Gastroesophageal sphincter (tissue), 4 donors: ENCODE measurements around the gene SMPD3. TPM values are rescaled to one million over a fixed set of nuclear protein-coding genes. Genes with fewer than 3 reads are reported as not detected.

ENCODE experiments used
- ATAC-seq: fragments of 150-250 bp; one replicate; pipeline ENCODE4 v1.9.1; 2016; ENCODE audit warnings: mild to moderate bottlenecking, moderate library complexity
- H3K27ac ChIP-seq, 4 donors: fragments of 200-600 bp; sonication (generic) in 3 of 4; 1 replicate in 3 of 4; 2 replicates in 1 of 4; pipeline ENCODE4 v1.5.1; 2016 to 2019
- H3K27me3 ChIP-seq: fragments of 200-600 bp; sonication (generic); one replicate; pipeline ENCODE4 v1.5.1; 2019
- H3K36me3 ChIP-seq, 2 donors: fragments of 200-600 bp; sonication (generic); one replicate each; pipeline ENCODE4 v1.5.1; 2019; ENCODE audit warnings: control low read depth in 1 of 2
- H3K4me1 ChIP-seq, 3 donors: fragments of 200-600 bp; sonication (generic); 1 replicate in 2 of 3; 2 replicates in 1 of 3; pipeline ENCODE4 v1.5.1; 2016 to 2019; ENCODE audit warnings: control low read depth in 2 of 3
- H3K4me3 ChIP-seq, 2 donors: fragments of 200-600 bp; sonication (generic); one replicate each; pipeline ENCODE4 v1.5.1; 2019; ENCODE audit warnings: mild to moderate bottlenecking in 1 of 2, moderate library complexity in 1 of 2
- H3K9me3 ChIP-seq, 3 donors: fragments of 200-600 bp; sonication (generic); one replicate each; pipeline ENCODE4 v1.5.1; 2017 to 2019; ENCODE audit warnings: control low read depth in 2 of 3
- EP300 ChIP-seq: sonication (generic); formaldehyde crosslinking; IDR thresholded peaks from one replicate; pipeline ENCODE4 v1.6.1; 2017; ENCODE audit warnings: antibody characterized with exemption, mild to moderate bottlenecking
- POLR2A ChIP-seq, 2 donors: fragments of 450-650 bp; IDR thresholded peaks; one replicate each; pipeline ENCODE4 v1.6.1; 2017; ENCODE audit warnings: antibody characterized with exemption in 2 of 2, mild to moderate bottlenecking in 2 of 2, moderate library complexity in 1 of 2
- POLR2AphosphoS5 ChIP-seq: sonication (generic); formaldehyde crosslinking; IDR thresholded peaks from one replicate; pipeline ENCODE4 v1.6.1; 2017; ENCODE audit warnings: antibody characterized with exemption
- WGBS, 2 donors: methylation state at CpG; one replicate each; pipeline ENCODE4 v1.1.5; 2018; ENCODE audit warnings: low coverage in 1 of 2; 5-methylcytosine and 5-hydroxymethylcytosine counted together
- total RNA-seq, 4 donors: library from RNA; depleted of rRNA; stranded (reverse); fragments of >200 nt; gene quantifications; one replicate each; pipeline ENCODE4 v1.1.0, GENCODE V29; 2016
- TF ChIP-seq, protein P1 (sequence below), 4 experiments: fragments of 200-600 bp in 2 of 4; fragments of 450-650 bp in 2 of 4; sonication (generic) in 1 of 4; IDR thresholded peaks; one replicate each; pipeline ENCODE4 v1.5.1; 2017 to 2019; ENCODE audit warnings: antibody characterized with exemption in 4 of 4, mild to moderate bottlenecking in 2 of 4, moderate library complexity in 2 of 4

The SMPD3 gene
- total RNA-seq, 4 donors from 2014 or later, result 0.08 to 0.94 (median 0.77) TPM; not detected in 1

DNA sequence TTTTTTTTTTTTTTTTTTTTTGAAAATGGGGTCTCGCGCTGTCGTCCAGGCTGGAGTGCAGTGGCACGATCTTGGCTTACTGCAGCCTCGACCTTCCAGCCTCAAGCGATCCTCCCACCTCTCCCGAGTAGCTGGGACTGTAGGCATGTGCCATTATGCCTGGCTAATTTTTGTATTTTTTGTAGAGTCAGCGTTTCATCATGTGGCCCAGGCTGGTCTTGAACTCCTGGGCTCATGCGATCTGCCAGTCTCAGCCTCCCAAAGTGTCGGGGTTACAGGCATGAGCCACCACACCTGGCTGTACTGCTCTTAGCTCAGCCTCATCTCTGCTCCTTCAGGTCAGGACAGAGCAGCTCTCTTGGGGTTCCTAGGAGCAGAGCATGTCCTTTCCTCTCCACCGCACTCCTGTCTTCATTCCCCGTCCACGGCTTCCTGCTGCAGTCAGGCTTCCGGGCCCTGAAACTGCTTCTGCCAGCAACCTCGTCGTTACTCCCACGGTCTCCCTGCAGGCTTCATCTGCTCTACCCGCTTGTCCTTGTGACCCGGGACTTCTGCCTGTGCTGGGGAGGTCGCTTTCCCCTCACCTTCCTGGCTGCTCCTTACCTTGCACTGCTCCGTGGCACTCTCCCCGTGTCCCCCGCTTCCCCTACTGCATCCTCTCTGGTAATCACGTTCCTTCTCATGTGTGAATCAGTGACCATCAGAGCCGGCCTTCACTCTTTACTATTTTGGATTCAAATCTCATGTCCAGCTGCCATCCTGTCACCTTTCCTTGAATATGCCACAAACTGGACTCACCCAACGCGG lies 99.5 kb downstream of the SMPD3 start:
- TF ChIP-seq, protein P1, sequence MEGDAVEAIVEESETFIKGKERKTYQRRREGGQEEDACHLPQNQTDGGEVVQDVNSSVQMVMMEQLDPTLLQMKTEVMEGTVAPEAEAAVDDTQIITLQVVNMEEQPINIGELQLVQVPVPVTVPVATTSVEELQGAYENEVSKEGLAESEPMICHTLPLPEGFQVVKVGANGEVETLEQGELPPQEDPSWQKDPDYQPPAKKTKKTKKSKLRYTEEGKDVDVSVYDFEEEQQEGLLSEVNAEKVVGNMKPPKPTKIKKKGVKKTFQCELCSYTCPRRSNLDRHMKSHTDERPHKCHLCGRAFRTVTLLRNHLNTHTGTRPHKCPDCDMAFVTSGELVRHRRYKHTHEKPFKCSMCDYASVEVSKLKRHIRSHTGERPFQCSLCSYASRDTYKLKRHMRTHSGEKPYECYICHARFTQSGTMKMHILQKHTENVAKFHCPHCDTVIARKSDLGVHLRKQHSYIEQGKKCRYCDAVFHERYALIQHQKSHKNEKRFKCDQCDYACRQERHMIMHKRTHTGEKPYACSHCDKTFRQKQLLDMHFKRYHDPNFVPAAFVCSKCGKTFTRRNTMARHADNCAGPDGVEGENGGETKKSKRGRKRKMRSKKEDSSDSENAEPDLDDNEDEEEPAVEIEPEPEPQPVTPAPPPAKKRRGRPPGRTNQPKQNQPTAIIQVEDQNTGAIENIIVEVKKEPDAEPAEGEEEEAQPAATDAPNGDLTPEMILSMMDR (IDR thresholded peaks at IDR 0.05), result no peak
- TF ChIP-seq POLR2AphosphoS5 (no peak), POLR2A (IDR thresholded peaks at IDR 0.05) (no peak), EP300 (no peak)
- no peak overlapping the region for H3K27ac ChIP-seq
- no peaks in the 10 kb centered on the region for H3K9me3 ChIP-seq
- no peaks in the 10 kb centered on the region for H3K4me1 ChIP-seq
- peaks cover 0 to 96% of the 10 kb centered on the region in 2 donors for H3K36me3 ChIP-seq
- WGBS, 2 donors, result 85 to 94% methylated on average over 13 to 17 of the region's 27 CpGs
- no peak for ATAC-seq
- no peak overlapping the region for H3K4me3 ChIP-seq
- no peaks in the 10 kb centered on the region for H3K27me3 ChIP-seq

DNA sequence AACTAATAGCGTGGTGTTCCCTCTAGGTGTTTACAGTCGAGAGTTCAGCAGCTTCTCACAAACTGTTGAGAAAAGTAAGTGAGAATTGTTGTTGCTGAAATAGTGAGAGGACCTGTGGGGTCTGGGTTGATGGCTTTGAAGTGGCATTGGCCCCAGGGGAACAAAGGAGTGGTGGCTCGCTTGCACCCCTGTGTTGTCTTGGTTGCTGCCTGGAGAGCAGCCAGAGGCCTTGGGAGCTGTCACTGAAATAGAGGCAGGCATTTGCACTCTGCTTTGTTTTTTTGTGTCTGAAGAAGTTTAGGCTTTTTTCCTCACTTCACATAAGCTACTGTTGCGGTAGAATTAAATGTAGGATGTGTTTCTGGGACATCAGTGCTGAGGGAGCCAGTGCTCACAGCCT lies 100.7 kb downstream of the SMPD3 start:
- WGBS, 2 donors, result 78 to 79% methylated on average over 2 to 3 of the region's 4 CpGs
- H3K36me3 ChIP-seq, result peaks cover 0 to 96% of the 10 kb centered on the region in 2 donors
- H3K27me3 ChIP-seq, result no peaks in the 10 kb centered on the region
- no peak for ATAC-seq
- TF ChIP-seq POLR2AphosphoS5 (no peak), EP300 (no peak), POLR2A (IDR thresholded peaks at IDR 0.05) (no peak)
- TF ChIP-seq, protein P1 (IDR thresholded peaks at IDR 0.05), result no peak
- H3K4me1 ChIP-seq, result no peaks in the 10 kb centered on the region
- H3K4me3 ChIP-seq, result no peak overlapping the region
- H3K9me3 ChIP-seq, result no peaks in the 10 kb centered on the region
- H3K27ac ChIP-seq, result no peak overlapping the region

DNA sequence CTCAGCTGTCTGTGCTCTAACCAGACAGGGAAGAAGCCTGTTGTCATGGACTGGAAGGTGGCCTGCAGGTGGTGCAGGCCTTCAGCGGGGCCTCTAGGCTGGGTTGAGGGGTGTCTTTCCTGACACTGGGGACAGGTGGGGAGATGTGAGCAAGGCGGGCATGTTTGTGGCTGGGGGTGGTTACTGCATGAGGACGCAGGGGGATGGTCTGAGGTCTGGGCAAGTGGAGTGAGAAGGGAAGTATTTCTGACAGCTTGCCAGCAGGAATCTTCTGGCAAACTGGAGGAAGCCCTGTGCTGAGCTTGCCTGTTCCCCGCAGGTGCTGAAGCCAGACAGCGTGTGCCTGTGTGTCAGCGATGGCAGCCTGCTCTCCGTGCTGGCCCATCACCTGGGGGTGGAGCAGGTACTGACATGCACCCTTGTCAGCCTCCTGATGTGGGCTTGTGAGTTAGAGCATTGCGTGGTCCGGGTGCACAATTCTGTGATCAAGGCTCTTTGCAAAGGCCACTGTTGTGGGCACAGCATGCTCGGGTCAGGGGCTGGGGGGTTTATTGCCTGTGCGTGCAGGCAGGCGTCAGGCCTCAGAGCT lies 101.3 kb downstream of the SMPD3 start:
- Histone ChIP-seq H3K36me3 (peaks cover 0 to 96% of the 10 kb centered on the region in 2 donors), H3K27me3 (no peaks in the 10 kb centered on the region), H3K4me3 (no peak overlapping the region), H3K9me3 (no peaks in the 10 kb centered on the region), H3K27ac (no peak overlapping the region), H3K4me1 (no peaks in the 10 kb centered on the region)
- WGBS, 2 donors, result 80 to 100% methylated on average over 1 to 4 of the region's 12 CpGs
- TF ChIP-seq, protein P1 (IDR thresholded peaks at IDR 0.05), result no peak
- no peak for TF ChIP-seq POLR2A (IDR thresholded peaks at IDR 0.05)
- TF ChIP-seq EP300, result no peak
- TF ChIP-seq POLR2AphosphoS5, result no peak
- ATAC-seq, result no peak

DNA sequence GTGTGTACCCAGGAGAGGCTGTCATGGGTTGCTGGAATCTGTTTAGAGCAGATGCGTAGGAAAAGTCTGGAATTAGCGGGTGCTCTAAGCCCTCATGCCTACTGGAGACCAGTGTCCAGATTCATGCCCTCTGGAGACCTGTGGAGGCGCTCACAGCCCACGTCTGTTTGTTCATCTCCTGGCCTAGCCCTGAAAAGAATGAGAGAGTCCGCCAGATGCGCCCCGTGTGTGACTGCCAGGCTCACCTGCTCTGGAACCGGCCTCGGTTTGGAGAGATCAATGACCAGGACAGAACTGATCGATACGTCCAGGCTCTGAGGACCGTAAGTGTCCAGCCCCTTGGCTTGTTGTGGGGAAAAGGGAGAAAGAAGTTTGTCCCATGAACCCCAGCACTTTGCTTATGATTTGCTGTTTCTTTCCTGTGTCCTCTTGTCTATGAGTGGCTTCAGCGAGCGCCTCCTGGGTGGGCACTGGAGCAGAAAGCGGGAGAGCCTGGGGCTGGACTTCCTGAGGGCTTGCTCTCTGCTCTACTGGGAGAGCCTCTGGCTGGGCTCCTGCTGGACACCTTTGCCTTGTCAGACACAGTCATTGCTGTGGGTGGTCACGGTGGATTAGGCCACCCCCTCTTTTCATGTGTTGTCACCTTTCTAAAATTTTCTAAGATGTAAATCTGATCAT lies 102.2 kb downstream of the SMPD3 start:
- Histone ChIP-seq H3K4me3 (no peak overlapping the region), H3K27ac (no peak overlapping the region), H3K9me3 (no peaks in the 10 kb centered on the region), H3K36me3 (peaks cover 0 to 96% of the 10 kb centered on the region in 2 donors), H3K4me1 (no peaks in the 10 kb centered on the region), H3K27me3 (no peaks in the 10 kb centered on the region)
- no peak for TF ChIP-seq EP300
- no peak for TF ChIP-seq POLR2A (IDR thresholded peaks at IDR 0.05)
- TF ChIP-seq POLR2AphosphoS5, result no peak
- TF ChIP-seq, protein P1 (IDR thresholded peaks at IDR 0.05), result no peak
- no peak for ATAC-seq
- 87 to 88% methylated on average over 6 to 12 of the region's 16 CpGs for WGBS, 2 donors
